GM21528 (cell line): ENCODE measurements around the gene SUGP1.

Experiments
- ATAC-seq: cut with Tn5 transposase; IDR thresholded peaks from one replicate; pipeline ENCODE4 v1.9.1; 2021; ENCODE audit warnings: mild to moderate bottlenecking, moderate library complexity; ENCODE audit not compliant: unreplicated experiment, low FRiP score

Gene SUGP1

DNA sequence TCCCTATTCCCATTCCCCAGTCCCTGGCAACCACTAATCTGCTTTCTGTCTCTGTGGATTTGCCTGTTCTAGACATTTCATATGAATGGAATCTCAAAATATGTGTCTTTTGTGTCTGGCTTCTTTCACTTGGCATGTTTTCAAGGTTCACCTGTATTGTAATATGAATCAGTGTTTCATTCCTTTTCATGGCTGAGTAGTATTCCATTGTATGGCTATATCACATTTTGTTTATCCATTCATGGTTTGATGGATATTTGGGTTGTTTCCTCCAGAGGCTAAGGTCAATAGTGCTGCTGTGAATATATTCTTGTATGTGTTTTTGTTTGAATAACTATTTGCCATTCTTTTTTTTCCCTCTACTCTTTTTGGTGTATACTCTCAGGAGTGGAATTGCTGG lies 84.1 kb downstream of the SUGP1 start:
- no peak for ATAC-seq

DNA sequence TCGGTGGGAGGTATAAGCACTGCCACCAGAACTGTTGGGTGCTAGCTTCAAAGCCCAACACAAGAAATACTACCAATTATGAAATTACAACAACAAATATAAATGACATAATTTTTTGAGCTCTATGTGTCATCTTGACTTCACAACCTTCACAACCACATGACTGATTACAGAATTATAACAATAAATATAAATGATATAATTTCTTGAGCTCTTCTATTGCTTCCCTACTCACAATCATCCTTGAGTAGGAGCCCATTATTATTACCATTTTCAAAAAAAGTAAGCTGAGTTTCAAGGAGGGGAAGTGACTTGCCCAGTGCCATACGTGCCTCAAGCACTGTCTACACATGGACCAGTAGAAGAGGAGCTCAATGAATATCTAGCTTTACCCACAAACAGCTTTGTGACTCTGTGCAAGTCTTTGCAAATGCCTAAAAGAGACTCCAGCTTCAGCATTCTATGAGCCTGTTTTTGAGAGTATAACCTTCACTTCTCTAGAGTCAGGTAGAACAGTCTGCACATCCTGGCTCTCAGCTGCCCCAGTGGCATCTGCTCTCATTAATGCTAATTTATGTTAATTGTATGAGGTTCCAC lies 86.0 kb downstream of the SUGP1 start:
- ATAC-seq = no peak

DNA sequence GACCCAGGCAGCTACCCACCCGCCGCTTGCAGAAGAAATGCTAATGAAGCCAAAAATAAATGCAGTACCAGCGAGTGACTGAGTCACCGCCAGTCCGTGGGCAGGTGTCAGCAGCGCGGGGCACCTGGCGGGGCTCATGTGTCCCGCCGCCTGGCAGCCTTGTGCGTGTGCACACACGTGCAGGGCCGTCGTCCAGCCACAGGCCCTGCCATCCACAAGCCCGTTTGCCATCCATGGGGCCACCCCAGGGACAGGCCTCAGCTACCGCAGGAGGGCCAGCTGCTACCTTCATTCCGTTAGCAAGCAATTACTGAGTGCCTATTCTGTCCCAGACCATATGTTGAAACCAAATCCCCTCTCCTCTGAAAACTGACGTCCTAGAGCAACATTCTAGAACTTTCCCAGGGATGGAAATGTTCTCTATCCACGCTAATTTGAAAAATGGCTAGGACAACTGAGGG lies 88.0 kb downstream of the SUGP1 start:
- no peak for ATAC-seq

DNA sequence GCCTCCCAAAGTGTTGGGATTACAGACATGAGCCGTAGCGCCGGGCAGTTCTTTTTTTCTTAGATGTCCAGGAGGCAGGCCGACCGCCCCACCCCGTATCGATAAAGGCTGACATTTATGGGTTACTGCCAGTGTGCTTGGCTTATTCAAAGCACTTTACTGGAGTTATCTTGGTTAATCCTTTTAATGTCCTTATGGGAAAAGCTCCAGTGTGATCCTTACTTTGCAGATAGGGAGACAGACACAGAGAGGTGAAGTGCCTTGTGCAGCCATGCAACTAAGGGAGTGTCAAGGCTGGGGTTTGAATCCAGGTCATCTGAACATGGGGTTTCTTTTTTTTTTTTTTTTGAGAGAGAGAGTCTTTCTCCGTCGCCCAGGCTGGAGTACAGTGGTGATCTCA lies 89.3 kb downstream of the SUGP1 start:
- ATAC-seq = no peak

DNA sequence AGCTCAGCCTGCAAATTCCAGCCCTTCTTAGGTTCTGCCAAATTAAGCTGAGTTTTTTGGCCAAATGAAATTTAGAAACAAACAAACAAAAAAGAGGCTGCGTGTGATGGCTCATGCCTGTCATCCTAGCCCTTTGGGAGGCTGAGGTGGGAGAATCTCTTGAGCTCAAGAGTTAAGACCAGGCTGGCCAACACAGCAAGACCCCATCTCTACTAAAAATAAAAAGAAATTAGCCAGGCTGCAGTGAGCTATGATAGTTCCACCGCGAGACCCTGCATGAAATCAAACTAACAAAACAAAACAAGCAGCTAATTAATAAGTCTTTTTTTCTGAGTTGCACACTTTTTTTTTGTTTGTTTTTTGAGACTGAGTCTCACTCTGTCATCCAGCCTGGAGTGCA lies 90.6 kb downstream of the SUGP1 start:
- ATAC-seq = no peak

DNA sequence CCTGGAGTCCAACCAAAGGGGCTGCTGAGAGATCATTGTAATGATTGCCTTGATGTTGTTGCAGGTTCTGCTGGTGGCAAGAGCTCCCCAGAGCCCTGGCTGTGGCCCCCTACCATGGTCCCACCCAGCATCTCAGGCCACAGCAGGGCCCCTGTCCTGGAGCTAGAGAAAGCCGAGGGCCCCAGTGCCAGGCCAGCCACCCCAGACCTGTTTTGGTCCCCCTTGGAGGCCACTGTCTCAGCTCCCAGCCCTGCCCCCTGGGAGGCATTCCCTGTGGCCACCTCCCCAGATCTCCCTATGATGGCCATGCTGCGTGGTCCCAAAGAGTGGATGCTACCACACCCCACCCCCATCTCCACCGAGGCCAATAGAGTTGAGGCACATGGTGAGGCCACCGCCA lies 93.1 kb downstream of the SUGP1 start:
- ATAC-seq = no peak

DNA sequence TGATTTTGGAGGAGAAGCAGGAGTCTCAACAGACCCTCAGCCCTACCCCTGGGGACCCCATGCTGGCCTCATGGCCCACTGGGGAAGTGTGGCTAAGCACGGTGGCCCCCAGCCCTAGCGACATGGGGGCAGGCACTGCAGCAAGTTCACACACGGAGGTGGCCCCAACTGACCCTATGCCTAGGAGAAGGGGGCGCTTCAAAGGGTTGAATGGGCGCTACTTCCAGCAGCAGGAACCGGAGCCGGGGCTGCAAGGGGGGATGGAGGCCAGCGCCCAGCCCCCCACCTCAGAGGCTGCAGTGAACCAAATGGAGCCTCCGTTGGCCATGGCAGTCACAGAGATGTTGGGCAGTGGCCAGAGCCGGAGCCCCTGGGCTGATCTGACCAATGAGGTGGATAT lies 93.6 kb downstream of the SUGP1 start:
- no peak for ATAC-seq

DNA sequence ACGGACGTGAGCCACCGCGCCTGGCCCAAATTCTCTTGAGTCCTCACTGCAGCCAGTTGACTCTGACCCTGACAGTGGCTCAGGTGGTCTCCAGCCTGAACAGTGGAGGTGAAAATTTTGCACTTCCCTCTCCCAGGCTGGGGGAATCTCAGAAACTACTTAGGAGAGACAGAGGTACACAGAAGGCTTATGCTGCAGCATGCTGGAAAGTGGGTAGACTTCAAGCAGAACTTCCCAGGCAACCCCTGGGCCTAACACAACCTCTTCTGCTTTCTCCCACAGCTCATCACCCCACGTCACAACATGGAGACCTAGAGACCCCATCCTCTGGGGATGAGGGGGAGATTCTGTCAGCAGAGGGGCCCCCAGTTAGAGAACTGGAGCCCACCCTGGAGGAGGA lies 94.1 kb downstream of the SUGP1 start:
- ATAC-seq = no peak
